WTC11 (cell line): ENCODE measurements around the gene OR6B3. TPM values are rescaled to one million over a fixed set of nuclear protein-coding genes. Genes with fewer than 3 reads are reported as not detected.

ENCODE experiments used
- ATAC-seq: fragments of 200-7000 bp; cut with Tn5 transposase; 2 replicates; pipeline ENCODE4 v1.10.0; 2021; ENCODE audit warnings: mild to moderate bottlenecking, moderate library complexity
- CTCF ChIA-PET: fragments of 300-600 bp; sonication (Branson Sonifier 250); formaldehyde crosslinking; loops from one replicate; lab custom pipeline; 2021; ENCODE audit warnings: antibody characterized with exemption; lab: Charles Lee
- POLR2A ChIA-PET: fragments of 350-600 bp; sonication (Branson Sonifier 250); formaldehyde crosslinking; loops from one replicate; lab custom pipeline; 2021; ENCODE audit warnings: antibody characterized with exemption; lab: Charles Lee
- DNase-seq: peaks from one replicate; pipeline ENCODE4 v3.0.0; 2021; ENCODE audit warnings: low spot score
- H3K27ac Mint-ChIP-seq: 2 replicates; pipeline ENCODE4 v1.8.0; 2021; ENCODE audit warnings: mixed read lengths
- H3K27me3 Mint-ChIP-seq: 2 replicates; pipeline ENCODE4 v1.8.0; 2021; ENCODE audit warnings: low read depth, mild to moderate bottlenecking, moderate library complexity, mixed read lengths
- H3K36me3 Mint-ChIP-seq: 2 replicates; pipeline ENCODE4 v1.8.0; 2021; ENCODE audit warnings: mixed read lengths
- H3K4me1 Mint-ChIP-seq: 2 replicates; pipeline ENCODE4 v1.8.0; 2022; ENCODE audit warnings: mixed read lengths
- H3K4me3 Mint-ChIP-seq: 2 replicates; pipeline ENCODE4 v1.8.0; 2021; ENCODE audit warnings: mild to moderate bottlenecking, moderate library complexity, mixed read lengths
- H3K9me3 Mint-ChIP-seq: 2 replicates; pipeline ENCODE4 v1.8.0; 2021; ENCODE audit warnings: mixed read lengths
- ARID4B ChIP-seq: sonication (generic); formaldehyde crosslinking; IDR thresholded peaks from 2 replicates; pipeline ENCODE4 v1.8.0; 2023; ENCODE audit warnings: missing genetic modification reagents, mild to moderate bottlenecking, borderline replicate concordance
- ATF2 ChIP-seq: sonication (generic); formaldehyde crosslinking; IDR thresholded peaks from 2 replicates; pipeline ENCODE4 v1.8.1; 2022; ENCODE audit warnings: low read depth, missing genetic modification reagents, borderline replicate concordance
- ATF3 ChIP-seq: sonication (generic); formaldehyde crosslinking; conservative IDR thresholded peaks from 2 replicates; pipeline ENCODE4 v1.8.1; 2022; ENCODE audit warnings: mild to moderate bottlenecking, missing genetic modification reagents
- HMGXB4 ChIP-seq: sonication (generic); formaldehyde crosslinking; IDR thresholded peaks from 2 replicates; pipeline ENCODE4 v1.8.1; 2023; ENCODE audit warnings: mild to moderate bottlenecking, moderate library complexity, missing genetic modification reagents
- IRF2 ChIP-seq: sonication (generic); formaldehyde crosslinking; IDR thresholded peaks from 2 replicates; pipeline ENCODE4 v1.8.0; 2022; ENCODE audit warnings: low read depth, missing genetic modification reagents, borderline replicate concordance
- KAT7 ChIP-seq: sonication (generic); formaldehyde crosslinking; IDR thresholded peaks from 2 replicates; pipeline ENCODE4 v1.8.1; 2023; ENCODE audit warnings: missing genetic modification reagents, mild to moderate bottlenecking, borderline replicate concordance
- MXD4 ChIP-seq: fragments of 250-450 bp; sonication (Bioruptor Pico); IDR thresholded peaks from 2 replicates; pipeline ENCODE4 v1.8.0; 2021; ENCODE audit warnings: mild to moderate bottlenecking, moderate library complexity, borderline replicate concordance
- PREB ChIP-seq: sonication (generic); formaldehyde crosslinking; IDR thresholded peaks from 2 replicates; pipeline ENCODE4 v1.8.1; 2022; ENCODE audit warnings: mild to moderate bottlenecking, missing genetic modification reagents, moderate library complexity, borderline replicate concordance
- PRRX2 ChIP-seq: fragments of 250-450 bp; sonication (Bioruptor Pico); IDR thresholded peaks from 2 replicates; pipeline ENCODE4 v1.8.0; 2021; ENCODE audit warnings: mild to moderate bottlenecking
- RELA ChIP-seq: sonication (generic); formaldehyde crosslinking; IDR thresholded peaks from 2 replicates; pipeline ENCODE4 v1.8.1; 2022; ENCODE audit warnings: missing genetic modification reagents, mild to moderate bottlenecking, borderline replicate concordance
- TEAD1 ChIP-seq: sonication (generic); formaldehyde crosslinking; IDR thresholded peaks from 2 replicates; pipeline ENCODE4 v1.8.0; 2022; ENCODE audit warnings: mild to moderate bottlenecking, missing genetic modification reagents
- ZBTB43 ChIP-seq: sonication (generic); formaldehyde crosslinking; IDR thresholded peaks from 2 replicates; pipeline ENCODE4 v1.8.1; 2023; ENCODE audit warnings: mild to moderate bottlenecking, missing genetic modification reagents
- ZNF138 ChIP-seq: sonication (generic); formaldehyde crosslinking; conservative IDR thresholded peaks from 2 replicates; pipeline ENCODE4 v1.8.1; 2022; ENCODE audit warnings: mild to moderate bottlenecking, moderate library complexity, missing genetic modification reagents
- ZNF416 ChIP-seq: fragments of 250-450 bp; sonication (Bioruptor Pico); IDR thresholded peaks from 2 replicates; pipeline ENCODE4 v1.9.0; 2021; ENCODE audit warnings: mild to moderate bottlenecking, inconsistent platforms
- ZNF671 ChIP-seq: fragments of 250-450 bp; sonication (Bioruptor Pico); IDR thresholded peaks from 2 replicates; pipeline ENCODE4 v1.8.0; 2021; ENCODE audit warnings: mild to moderate bottlenecking
- total RNA-seq: library from RNA; stranded (reverse); gene quantifications from 3 replicates; pipeline ENCODE4 v1.2.3, GENCODE V29; 2021

OR6B3 gene
- total RNA-seq, 1 experiment from 2014 or later = not detected

- TF ChIP-seq KAT7 (CRISPR knock-in tag) (no peak), RELA (CRISPR knock-in tag) (no peak), ATF3 (no peak), ZNF416 (CRISPR knock-in tag) (no peak)
Observed at GRCh38 chr2:240002983-240003382, 50.3 kb downstream of the OR6B3 start (continued).

GRCh38 chr2:240000671-240001070 is 52.6 kb downstream of the OR6B3 start:
- ATAC-seq (no peak), DNase-seq (no peak)
- no peak overlapping the region for H3K4me3 Mint-ChIP-seq
- H3K27me3 Mint-ChIP-seq = no peaks in the 10 kb centered on the region
- peaks cover 9% of the 10 kb centered on the region for H3K4me1 Mint-ChIP-seq
- ChIA-PET POLR2A (interaction anchor here (1.2 kb wide), 1 partner anchor 10 kb away, joined by 3 read pairs; no protein-coding TSS in a partner anchor), CTCF (no interaction called here)
- H3K27ac Mint-ChIP-seq = no peak overlapping the region
- H3K36me3 Mint-ChIP-seq = peaks cover 56% of the 10 kb centered on the region
- no peak for TF ChIP-seq PRRX2 (CRISPR knock-in tag)
- no peak for TF ChIP-seq IRF2 (CRISPR knock-in tag)
- TF ChIP-seq ZBTB43 (CRISPR knock-in tag) = no peak
- no peak for TF ChIP-seq ATF2 (CRISPR knock-in tag)
- TF ChIP-seq ZNF671 = no peak
- TF ChIP-seq ARID4B (CRISPR knock-in tag) = no peak
- no peak for TF ChIP-seq MXD4 (CRISPR knock-in tag)
- TF ChIP-seq HMGXB4 = no peak
- TF ChIP-seq TEAD1 (CRISPR knock-in tag) = no peak
- TF ChIP-seq PREB (CRISPR knock-in tag) = no peak
- TF ChIP-seq ZNF138 (CRISPR knock-in tag) = no peak
- H3K9me3 Mint-ChIP-seq = no peaks in the 10 kb centered on the region
